ENCODE data around the gene NACC2. TPM values are rescaled to one million over a fixed set of nuclear protein-coding genes. Genes with fewer than 3 reads are reported as not detected.
A peak's percentile ranks its signal among the peaks of the same experiment; 100 is the strongest.

NACC2 gene
- total RNA-seq, 4 donors from 2014 or later, result 26.0 to 51.7 (median 43.5) TPM

GRCh38 chr9:136098210-136098609 is 3.1 kb upstream of the NACC2 start:
- Histone ChIP-seq H3K9me3 (no peaks in the 10 kb centered on the region), H3K27me3 (no peaks in the 10 kb centered on the region), H3K4me3 (no peak overlapping the region), H3K4me1 (peaks cover 12 to 20% of the 10 kb centered on the region in 2 donors), H3K27ac (no peak overlapping the region), H3K36me3 (no peaks in the 10 kb centered on the region)
- intact Hi-C loops (cut with DNase I; ENCODE audit: low total_unique reads) (no loop called here), in situ Hi-C loops (cut with MboI; ENCODE audit: low sequenced_read_pairs in 4 of 4) (loop anchor here in 1 of 4 donors (10.0 kb wide), 1 partner anchor 133 kb away; the partner anchor contains the start of gene UBAC1)
- DNase-seq, result no peak
- TF ChIP-seq POLR2A (IDR thresholded peaks at IDR 0.05) (no peak), CTCF (IDR thresholded peaks at IDR 0.05 in 4 of 5, conservative IDR thresholded peaks at IDR 0.05 in 1 of 5) (no peak)
- ATAC-seq, result no peak

- in situ Hi-C loops (cut with MboI; ENCODE audit: low sequenced_read_pairs in 4 of 4), result loop anchor here in 1 of 4 donors (10.0 kb wide), 1 partner anchor 132 kb away; the partner anchor contains the start of gene UBAC1
- no peak for ATAC-seq
- peaks cover 28 to 36% of the 10 kb centered on the region in 2 donors for H3K4me1 ChIP-seq
These were observed 1.5 kb upstream of the NACC2 start for GRCh38 chr9:136096505-136097001.

GRCh38 chr9:136093995-136094881 is 851 bp downstream of the NACC2 start:
- in situ Hi-C loops (cut with MboI; ENCODE audit: low sequenced_read_pairs in 4 of 4), result loop anchor here in 1 of 4 donors (10.0 kb wide), 1 partner anchor 129 kb away; the partner anchor contains the start of gene UBAC1
- TF ChIP-seq CTCF (IDR thresholded peaks at IDR 0.05 in 4 of 5, conservative IDR thresholded peaks at IDR 0.05 in 1 of 5), result peak in 2 of 5 experiments; percentile 24 to 27
- peak; percentile 78 to 86 for TF ChIP-seq POLR2A (IDR thresholded peaks at IDR 0.05)
- H3K36me3 ChIP-seq, result no peaks in the 10 kb centered on the region

More at GRCh38 chr9:136096505-136097001, 1.5 kb upstream of the NACC2 start:
- DNase-seq, result no peak
- intact Hi-C loops (cut with DNase I; ENCODE audit: low total_unique reads), result no loop called here
- TF ChIP-seq POLR2A (IDR thresholded peaks at IDR 0.05), result no peak
- no peak for TF ChIP-seq CTCF (IDR thresholded peaks at IDR 0.05 in 4 of 5, conservative IDR thresholded peaks at IDR 0.05 in 1 of 5)
- Histone ChIP-seq H3K27me3 (no peaks in the 10 kb centered on the region), H3K27ac (peak overlapping the region; percentile 86 to 100 (median 96)), H3K4me3 (no peak overlapping the region), H3K36me3 (no peaks in the 10 kb centered on the region), H3K9me3 (no peaks in the 10 kb centered on the region)

GRCh38 chr9:136093346-136093986 is 1.6 kb downstream of the NACC2 start:
- TF ChIP-seq CTCF (IDR thresholded peaks at IDR 0.05 in 4 of 5, conservative IDR thresholded peaks at IDR 0.05 in 1 of 5) (no peak), POLR2A (IDR thresholded peaks at IDR 0.05) (no peak)
- H3K27ac ChIP-seq, result peak overlapping the region; percentile 95 to 100 (median 98)
- H3K4me3 ChIP-seq, result peak overlapping the region; percentile 67 to 90 (median 78)
- no peaks in the 10 kb centered on the region for H3K36me3 ChIP-seq
- ATAC-seq, result peak; percentile 33
- no peaks in the 10 kb centered on the region for H3K27me3 ChIP-seq
- peak; percentile 62 to 84 for DNase-seq
- no peaks in the 10 kb centered on the region for H3K9me3 ChIP-seq
- H3K4me1 ChIP-seq, result peaks cover 59 to 65% of the 10 kb centered on the region in 2 donors
- in situ Hi-C loops (cut with MboI; ENCODE audit: low sequenced_read_pairs in 4 of 4), result loop anchor here in 1 of 4 donors (10.0 kb wide), 1 partner anchor 129 kb away; the partner anchor contains the start of gene UBAC1
- intact Hi-C loops (cut with DNase I; ENCODE audit: low total_unique reads), result loop anchor here (5.0 kb wide), 1 partner anchor 186 kb away; the partner anchor contains the start of gene CAMSAP1

More at GRCh38 chr9:136093995-136094881, 851 bp downstream of the NACC2 start:
- intact Hi-C loops (cut with DNase I; ENCODE audit: low total_unique reads), result loop anchor here (1.0 to 5.0 kb wide), 4 partner anchors 15 to 187 kb away; partner anchors contain the start of genes CAMSAP1, TMEM250 and UBAC1
- peak overlapping the region; percentile 95 to 100 (median 98) for H3K27ac ChIP-seq
- peak overlapping the region; percentile 67 to 90 (median 78) for H3K4me3 ChIP-seq
- peaks cover 51 to 57% of the 10 kb centered on the region in 2 donors for H3K4me1 ChIP-seq
- no peaks in the 10 kb centered on the region for H3K27me3 ChIP-seq
- ATAC-seq, result peak; percentile 51 to 57
- DNase-seq, result peak; percentile 91 to 93
- no peaks in the 10 kb centered on the region for H3K9me3 ChIP-seq

All from gastrocnemius medialis (tissue), 4 donors.